Left lung (tissue), 10 donors: ENCODE measurements around the gene NWD2. TPM values are rescaled to one million over a fixed set of nuclear protein-coding genes. Genes with fewer than 3 reads are reported as not detected.

ENCODE experiments used
- ATAC-seq: fragments of 200-7000 bp; cut with Tn5 transposase; one replicate; pipeline ENCODE4 v1.9.1; 2020; ENCODE audit warnings: moderate library complexity
- DNase-seq, 4 donors: peaks; one replicate each; pipeline ENCODE4 v3.0.0-alpha.2; 2013 to 2020
- H3K27ac ChIP-seq, 2 donors: fragments of 200-600 bp; sonication (generic) in 1 of 2; one replicate each; pipeline versions ENCODE4 v1.5.0 to v1.8.0; 2020 to 2021
- H3K27me3 ChIP-seq, 2 donors: fragments of 200-600 bp; sonication (generic) in 1 of 2; one replicate each; pipeline versions ENCODE4 v1.5.0 to v1.8.0; 2020 to 2021
- H3K36me3 ChIP-seq, 2 donors: fragments of 200-600 bp; sonication (generic) in 1 of 2; one replicate each; pipeline versions ENCODE4 v1.5.0 to v1.8.0; 2020 to 2021
- H3K4me1 ChIP-seq, 2 donors: fragments of 200-600 bp; one replicate each; pipeline ENCODE4 v1.8.0; 2021
- H3K4me3 ChIP-seq, 2 donors: fragments of 200-600 bp; sonication (generic) in 1 of 2; one replicate each; pipeline versions ENCODE4 v1.5.0 to v1.8.0; 2020 to 2021; ENCODE audit warnings: mild to moderate bottlenecking in 1 of 2
- H3K9me3 ChIP-seq, 2 donors: fragments of 200-600 bp; sonication (generic) in 1 of 2; one replicate each; pipeline versions ENCODE4 v1.5.0 to v1.8.0; 2020 to 2021
- intact Hi-C, 2 donors: fragments of 100-400 bp; cut with DNase I; formaldehyde crosslinking; loops; one replicate each; pipeline versions ENCODE4 v1.11.2 to v1.14.2; 2022
- polyA plus RNA-seq, 6 donors: library from polyadenylated mRNA; unstranded; fragments of 120-200 nt; gene quantifications; one replicate each; pipeline ENCODE4 v1.2.1, GENCODE V29; 2013; ENCODE audit not compliant: insufficient read length in 6 of 6
- total RNA-seq, 2 donors: library from RNA; stranded (reverse); fragmentation: NEBNext Ultra II Directional; extraction: Animal tissue kit (Norgen Biotek cat#: 25700); gene quantifications; one replicate each; pipeline ENCODE4 v1.2.1, GENCODE V29; 2021
- TF ChIP-seq, protein P1 (sequence below), 2 donors: fragments of 200-600 bp; sonication (generic) in 1 of 2; IDR thresholded peaks; one replicate each; pipeline versions ENCODE4 v1.5.0 to v1.8.0; 2021; ENCODE audit warnings: antibody characterized with exemption in 2 of 2
- donor health status: DM: no; HTN: yes; CAD: no.
- donor health status: DM: no; HTN: no; CAD: no.

The NWD2 gene
- total and polyA plus RNA-seq, 8 donors = 0.01 to 0.03 (median 0.03) TPM; not detected in 3

DNA sequence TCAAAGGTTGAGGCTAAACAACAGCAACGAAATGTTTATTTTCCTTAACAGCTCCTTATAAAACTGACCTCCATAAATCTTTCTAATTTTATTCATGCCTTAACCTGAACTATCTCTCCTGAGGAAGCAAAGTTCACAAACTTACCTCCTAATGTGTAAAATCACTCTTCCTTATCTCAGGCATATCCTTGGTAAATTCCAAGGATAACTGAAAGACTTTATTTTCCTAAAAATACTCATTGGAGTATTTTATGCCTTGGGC, 197.4 kb downstream of the NWD2 start:
- Histone ChIP-seq H3K27ac (no peak overlapping the region), H3K36me3 (no peaks in the 10 kb centered on the region), H3K4me3 (no peak overlapping the region), H3K9me3 (no peaks in the 10 kb centered on the region), H3K4me1 (no peaks in the 10 kb centered on the region), H3K27me3 (no peaks in the 10 kb centered on the region)
- TF ChIP-seq, protein P1, sequence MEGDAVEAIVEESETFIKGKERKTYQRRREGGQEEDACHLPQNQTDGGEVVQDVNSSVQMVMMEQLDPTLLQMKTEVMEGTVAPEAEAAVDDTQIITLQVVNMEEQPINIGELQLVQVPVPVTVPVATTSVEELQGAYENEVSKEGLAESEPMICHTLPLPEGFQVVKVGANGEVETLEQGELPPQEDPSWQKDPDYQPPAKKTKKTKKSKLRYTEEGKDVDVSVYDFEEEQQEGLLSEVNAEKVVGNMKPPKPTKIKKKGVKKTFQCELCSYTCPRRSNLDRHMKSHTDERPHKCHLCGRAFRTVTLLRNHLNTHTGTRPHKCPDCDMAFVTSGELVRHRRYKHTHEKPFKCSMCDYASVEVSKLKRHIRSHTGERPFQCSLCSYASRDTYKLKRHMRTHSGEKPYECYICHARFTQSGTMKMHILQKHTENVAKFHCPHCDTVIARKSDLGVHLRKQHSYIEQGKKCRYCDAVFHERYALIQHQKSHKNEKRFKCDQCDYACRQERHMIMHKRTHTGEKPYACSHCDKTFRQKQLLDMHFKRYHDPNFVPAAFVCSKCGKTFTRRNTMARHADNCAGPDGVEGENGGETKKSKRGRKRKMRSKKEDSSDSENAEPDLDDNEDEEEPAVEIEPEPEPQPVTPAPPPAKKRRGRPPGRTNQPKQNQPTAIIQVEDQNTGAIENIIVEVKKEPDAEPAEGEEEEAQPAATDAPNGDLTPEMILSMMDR (IDR thresholded peaks at IDR 0.05) = no peak
- ATAC-seq (no peak), DNase-seq (no peak)
- intact Hi-C loops = no loop called here

DNA sequence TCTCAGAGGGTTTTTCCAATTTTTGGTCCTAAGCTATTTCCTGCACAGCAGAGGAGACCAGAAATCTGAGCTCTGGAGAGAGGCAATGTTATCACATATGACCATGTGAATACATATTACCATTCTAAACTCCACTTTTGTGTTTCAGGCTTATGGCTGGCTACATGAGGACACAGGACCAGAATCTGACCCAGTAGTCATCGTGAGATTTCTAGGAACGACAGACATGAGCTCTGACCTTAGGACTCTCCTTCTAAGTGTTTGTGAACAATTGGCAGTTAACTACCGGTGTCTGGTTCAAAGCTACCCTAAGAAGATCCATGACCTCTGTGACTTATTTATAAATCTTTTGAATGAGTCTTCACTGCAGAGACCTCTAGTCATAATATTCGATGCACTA, 198.6 kb downstream of the NWD2 start:
- intact Hi-C loops = no loop called here
- H3K36me3 ChIP-seq = no peaks in the 10 kb centered on the region
- no peak overlapping the region for H3K27ac ChIP-seq
- H3K9me3 ChIP-seq = no peaks in the 10 kb centered on the region
- ATAC-seq (no peak), DNase-seq (no peak)
- H3K4me3 ChIP-seq = no peak overlapping the region
- no peaks in the 10 kb centered on the region for H3K27me3 ChIP-seq
- TF ChIP-seq, protein P1 (IDR thresholded peaks at IDR 0.05) = no peak
- no peaks in the 10 kb centered on the region for H3K4me1 ChIP-seq

DNA sequence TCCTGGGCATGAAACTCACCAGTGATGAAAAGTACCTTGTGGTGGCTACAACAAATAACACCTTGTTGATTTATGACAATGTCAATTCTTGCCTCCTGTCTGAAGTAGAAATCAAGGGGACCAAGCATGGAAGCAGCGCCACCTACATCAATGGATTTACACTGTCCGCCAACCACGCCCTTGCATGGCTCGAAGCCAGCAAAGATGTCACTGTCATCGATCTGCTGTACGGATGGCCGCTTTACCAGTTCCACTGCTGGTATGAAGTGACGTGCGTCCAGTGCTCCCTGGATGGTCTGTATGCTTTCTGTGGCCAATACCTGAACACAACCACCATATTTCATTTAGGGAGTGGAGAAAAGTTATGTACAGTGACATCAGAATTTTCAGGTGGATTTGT, 200.5 kb downstream of the NWD2 start:
- TF ChIP-seq, protein P1 (IDR thresholded peaks at IDR 0.05) = no peak
- no peak overlapping the region for H3K4me3 ChIP-seq
- H3K9me3 ChIP-seq = no peaks in the 10 kb centered on the region
- ATAC-seq (no peak), DNase-seq (no peak)
- H3K27me3 ChIP-seq = no peaks in the 10 kb centered on the region
- intact Hi-C loops = no loop called here
- no peak overlapping the region for H3K27ac ChIP-seq
- no peaks in the 10 kb centered on the region for H3K36me3 ChIP-seq
- H3K4me1 ChIP-seq = no peaks in the 10 kb centered on the region

DNA sequence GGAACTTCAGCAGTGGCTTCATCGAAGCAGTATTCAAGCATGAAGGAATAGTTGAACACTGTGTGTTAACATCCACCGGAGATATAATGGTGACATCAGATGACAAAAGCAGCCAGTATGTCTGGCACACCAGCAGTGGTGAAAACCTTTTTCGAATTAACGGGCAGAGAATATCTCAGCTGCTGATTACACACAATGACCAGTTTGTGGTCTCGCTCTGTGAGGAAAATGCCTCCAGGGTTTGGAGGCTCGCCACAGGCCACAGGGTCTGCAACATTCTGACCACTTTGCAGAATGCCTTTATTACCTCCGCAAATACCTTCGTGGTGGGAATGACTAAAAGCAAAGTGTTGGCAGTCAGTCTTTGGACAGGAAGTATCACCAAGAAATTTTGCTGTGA, 201.5 kb downstream of the NWD2 start:
- Histone ChIP-seq H3K9me3 (no peaks in the 10 kb centered on the region), H3K4me3 (no peak overlapping the region), H3K27me3 (peaks cover 0 to 10% of the 10 kb centered on the region in 2 donors), H3K4me1 (no peaks in the 10 kb centered on the region), H3K27ac (no peak overlapping the region), H3K36me3 (no peaks in the 10 kb centered on the region)
- TF ChIP-seq, protein P1 (IDR thresholded peaks at IDR 0.05) = no peak
- no peak for ATAC-seq
- intact Hi-C loops = no loop called here
- no peak for DNase-seq

DNA sequence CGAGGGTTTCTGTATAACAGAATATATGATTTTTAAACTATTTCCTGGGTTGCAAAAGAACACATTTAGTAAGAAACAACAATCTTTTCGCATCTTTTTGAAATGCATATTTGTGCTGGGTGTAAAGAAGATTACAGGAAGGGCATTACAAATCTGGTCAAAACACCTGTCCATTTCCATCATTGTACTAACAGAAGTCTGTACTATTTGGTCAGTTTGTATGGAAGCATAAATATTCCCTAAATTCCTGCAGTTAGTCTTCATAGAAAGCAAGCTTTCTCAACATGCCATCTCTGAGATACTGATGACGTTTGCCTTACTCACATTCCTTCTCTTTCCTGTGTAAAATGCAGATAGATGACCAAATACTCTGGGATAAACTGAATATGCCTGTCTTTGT, 203.3 kb downstream of the NWD2 start:
- H3K27me3 ChIP-seq = peaks cover 0 to 28% of the 10 kb centered on the region in 2 donors
- H3K9me3 ChIP-seq = no peaks in the 10 kb centered on the region
- no peak for ATAC-seq
- DNase-seq = no peak
- no peak overlapping the region for H3K27ac ChIP-seq
- no peak overlapping the region for H3K4me3 ChIP-seq
- H3K36me3 ChIP-seq = no peaks in the 10 kb centered on the region
- intact Hi-C loops = no loop called here
- TF ChIP-seq, protein P1 (IDR thresholded peaks at IDR 0.05) = no peak
- no peaks in the 10 kb centered on the region for H3K4me1 ChIP-seq
